WERI-Rb-1 (cell line): ENCODE measurements around the gene RPL15.

Experiments
- DNase-seq: peaks from one replicate; pipeline ENCODE4 v3.0.0-alpha.2; 2020
- H3K27ac ChIP-seq: fragments of 250-450 bp; sonication (Bioruptor Pico); 2 replicates; pipeline ENCODE4 v1.5.1; 2020; ENCODE audit warnings: mild to moderate bottlenecking, moderate library complexity
- H3K27me3 ChIP-seq: fragments of 250-450 bp; sonication (Bioruptor Pico); 2 replicates; pipeline ENCODE4 v1.5.1; 2021; ENCODE audit warnings: mild to moderate bottlenecking, low read depth, moderate library complexity; ENCODE audit not compliant: insufficient read depth, severe bottlenecking
- H3K36me3 ChIP-seq: fragments of 250-450 bp; sonication (Bioruptor Pico); 2 replicates; pipeline ENCODE4 v1.5.1; 2020; ENCODE audit warnings: mild to moderate bottlenecking, moderate library complexity
- H3K4me3 ChIP-seq: 2 replicates; pipeline ENCODE4 v1.5.1; 2011; ENCODE audit warnings: low read depth, mild to moderate bottlenecking, control low read depth, low read length
- H3K9me3 ChIP-seq: fragments of 250-450 bp; sonication (Bioruptor Pico); 2 replicates; pipeline ENCODE4 v1.5.1; 2021; ENCODE audit warnings: mild to moderate bottlenecking, moderate library complexity; ENCODE audit not compliant: severe bottlenecking
- TF ChIP-seq, protein P1 (sequence below): IDR thresholded peaks from 2 replicates; pipeline ENCODE4 v1.5.1; 2011; ENCODE audit warnings: low read depth, mild to moderate bottlenecking, control low read depth, inconsistent platforms, low read length

The RPL15 gene

DNA sequence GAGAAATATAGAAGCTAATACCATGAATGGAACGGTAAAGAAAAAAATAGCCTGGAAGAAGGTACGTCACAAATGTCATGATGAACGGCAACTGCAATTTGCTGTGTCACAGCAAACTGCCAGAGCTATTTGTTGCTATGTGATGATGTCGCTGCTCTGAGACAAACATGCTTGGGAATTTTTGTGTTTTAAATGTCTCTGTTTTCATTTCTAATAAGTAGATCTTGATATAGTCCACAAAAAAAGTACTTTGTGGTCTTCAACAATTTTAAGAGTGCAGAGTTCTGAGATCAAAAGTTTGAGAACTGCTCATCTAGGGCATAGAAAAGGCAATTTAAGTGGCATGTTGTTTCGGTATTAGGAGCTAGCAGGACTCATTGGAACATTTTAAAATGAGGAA lies 23.8 kb downstream of the RPL15 start:
- H3K36me3 ChIP-seq: no peaks in the 10 kb centered on the region
- H3K9me3 ChIP-seq: no peaks in the 10 kb centered on the region
- H3K4me3 ChIP-seq: no peak overlapping the region
- H3K27me3 ChIP-seq: no peaks in the 10 kb centered on the region
- no peak for DNase-seq
- TF ChIP-seq, protein P1, sequence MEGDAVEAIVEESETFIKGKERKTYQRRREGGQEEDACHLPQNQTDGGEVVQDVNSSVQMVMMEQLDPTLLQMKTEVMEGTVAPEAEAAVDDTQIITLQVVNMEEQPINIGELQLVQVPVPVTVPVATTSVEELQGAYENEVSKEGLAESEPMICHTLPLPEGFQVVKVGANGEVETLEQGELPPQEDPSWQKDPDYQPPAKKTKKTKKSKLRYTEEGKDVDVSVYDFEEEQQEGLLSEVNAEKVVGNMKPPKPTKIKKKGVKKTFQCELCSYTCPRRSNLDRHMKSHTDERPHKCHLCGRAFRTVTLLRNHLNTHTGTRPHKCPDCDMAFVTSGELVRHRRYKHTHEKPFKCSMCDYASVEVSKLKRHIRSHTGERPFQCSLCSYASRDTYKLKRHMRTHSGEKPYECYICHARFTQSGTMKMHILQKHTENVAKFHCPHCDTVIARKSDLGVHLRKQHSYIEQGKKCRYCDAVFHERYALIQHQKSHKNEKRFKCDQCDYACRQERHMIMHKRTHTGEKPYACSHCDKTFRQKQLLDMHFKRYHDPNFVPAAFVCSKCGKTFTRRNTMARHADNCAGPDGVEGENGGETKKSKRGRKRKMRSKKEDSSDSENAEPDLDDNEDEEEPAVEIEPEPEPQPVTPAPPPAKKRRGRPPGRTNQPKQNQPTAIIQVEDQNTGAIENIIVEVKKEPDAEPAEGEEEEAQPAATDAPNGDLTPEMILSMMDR: no peak
- no peak overlapping the region for H3K27ac ChIP-seq

DNA sequence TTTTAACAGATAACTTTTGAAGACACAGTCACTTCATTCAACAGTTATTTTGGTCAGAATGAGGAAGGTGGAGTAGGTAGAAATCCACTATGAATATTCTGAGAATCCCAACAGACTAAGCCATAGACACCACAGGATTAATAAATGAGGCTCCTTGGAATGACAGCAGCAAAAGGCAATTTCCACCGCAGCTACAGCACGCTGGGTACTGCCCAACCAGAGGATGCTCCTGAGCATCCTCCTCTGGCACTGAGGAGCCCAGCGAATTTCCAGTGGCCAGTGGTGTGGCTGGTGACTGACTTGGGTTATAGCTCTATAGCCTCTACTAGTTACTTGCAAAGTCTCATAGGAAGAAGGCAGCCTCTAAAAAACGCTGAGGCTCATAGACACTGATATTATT lies 24.5 kb downstream of the RPL15 start:
- peaks cover 4% of the 10 kb centered on the region; the same call in 1 of the 2 replicates for H3K36me3 ChIP-seq
- TF ChIP-seq, protein P1: no peak
- H3K27me3 ChIP-seq: no peaks in the 10 kb centered on the region
- no peaks in the 10 kb centered on the region for H3K9me3 ChIP-seq
- H3K4me3 ChIP-seq: no peak overlapping the region
- no peak overlapping the region for H3K27ac ChIP-seq
- DNase-seq: no peak

DNA sequence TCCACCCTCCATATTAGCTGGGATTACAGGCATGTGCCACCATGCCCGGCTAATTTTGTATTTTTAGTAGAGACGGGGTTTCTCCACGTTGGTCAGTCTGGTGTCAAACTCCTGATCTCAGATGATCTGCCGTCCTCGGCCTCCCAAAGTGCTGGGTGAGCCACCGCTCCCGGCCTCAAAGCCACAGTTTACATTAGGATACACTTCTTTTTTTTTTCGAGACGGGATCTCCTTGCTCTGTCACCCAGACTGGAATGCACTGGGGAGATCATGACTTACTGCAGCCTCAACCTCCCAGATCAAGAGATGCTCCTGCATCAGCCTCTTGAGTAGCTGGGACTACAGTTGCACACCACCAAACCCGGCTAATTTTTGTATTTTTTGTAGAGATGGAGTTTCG lies 25.6 kb downstream of the RPL15 start:
- Histone ChIP-seq H3K36me3 (peaks cover 7% of the 10 kb centered on the region; the same call in 1 of the 2 replicates), H3K9me3 (no peaks in the 10 kb centered on the region), H3K27me3 (no peaks in the 10 kb centered on the region), H3K27ac (no peak overlapping the region), H3K4me3 (no peak overlapping the region)
- TF ChIP-seq, protein P1: no peak
- DNase-seq: no peak

DNA sequence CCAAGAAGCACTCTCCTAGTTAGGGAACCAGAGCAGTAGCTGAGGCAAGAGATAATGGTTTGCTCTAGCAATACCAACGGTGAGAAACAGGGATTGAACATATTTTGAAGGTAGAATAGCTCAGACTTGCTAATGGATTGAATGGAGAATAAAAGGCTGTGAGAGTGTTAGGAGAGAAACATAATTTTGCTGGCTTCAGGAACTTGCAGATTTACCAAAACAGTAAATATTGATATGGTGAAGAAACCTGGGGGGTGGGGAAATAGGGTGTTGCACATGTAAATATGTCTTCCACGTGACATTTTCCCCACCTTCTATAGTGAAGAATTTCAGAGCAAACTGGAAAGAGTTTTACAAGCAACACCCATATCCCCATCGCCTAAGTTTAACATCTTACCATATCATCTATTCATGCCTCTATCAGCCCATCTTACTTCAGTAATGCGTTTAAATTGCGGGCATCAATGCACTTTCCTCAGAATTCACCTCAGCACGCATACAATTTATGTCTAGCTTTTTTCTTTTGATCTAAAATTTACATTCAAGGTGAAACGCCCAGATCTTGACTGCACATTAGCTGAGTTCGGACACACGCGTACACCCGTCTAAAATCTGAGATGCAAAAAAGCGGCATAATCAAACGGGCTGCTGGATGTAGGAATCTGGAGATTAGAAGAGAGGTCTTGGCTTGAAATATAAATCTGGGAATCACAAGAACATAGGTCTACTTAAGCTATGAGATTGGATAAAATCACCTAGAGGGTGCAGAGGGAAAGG lies 27.3 kb downstream of the RPL15 start:
- peaks cover 10% of the 10 kb centered on the region for H3K36me3 ChIP-seq
- no peak for DNase-seq
- H3K27ac ChIP-seq: peak overlapping the region; percentile 96
- H3K4me3 ChIP-seq: peak overlapping the region; percentile 84
- TF ChIP-seq, protein P1: no peak
- no peaks in the 10 kb centered on the region for H3K9me3 ChIP-seq
- no peaks in the 10 kb centered on the region for H3K27me3 ChIP-seq

DNA sequence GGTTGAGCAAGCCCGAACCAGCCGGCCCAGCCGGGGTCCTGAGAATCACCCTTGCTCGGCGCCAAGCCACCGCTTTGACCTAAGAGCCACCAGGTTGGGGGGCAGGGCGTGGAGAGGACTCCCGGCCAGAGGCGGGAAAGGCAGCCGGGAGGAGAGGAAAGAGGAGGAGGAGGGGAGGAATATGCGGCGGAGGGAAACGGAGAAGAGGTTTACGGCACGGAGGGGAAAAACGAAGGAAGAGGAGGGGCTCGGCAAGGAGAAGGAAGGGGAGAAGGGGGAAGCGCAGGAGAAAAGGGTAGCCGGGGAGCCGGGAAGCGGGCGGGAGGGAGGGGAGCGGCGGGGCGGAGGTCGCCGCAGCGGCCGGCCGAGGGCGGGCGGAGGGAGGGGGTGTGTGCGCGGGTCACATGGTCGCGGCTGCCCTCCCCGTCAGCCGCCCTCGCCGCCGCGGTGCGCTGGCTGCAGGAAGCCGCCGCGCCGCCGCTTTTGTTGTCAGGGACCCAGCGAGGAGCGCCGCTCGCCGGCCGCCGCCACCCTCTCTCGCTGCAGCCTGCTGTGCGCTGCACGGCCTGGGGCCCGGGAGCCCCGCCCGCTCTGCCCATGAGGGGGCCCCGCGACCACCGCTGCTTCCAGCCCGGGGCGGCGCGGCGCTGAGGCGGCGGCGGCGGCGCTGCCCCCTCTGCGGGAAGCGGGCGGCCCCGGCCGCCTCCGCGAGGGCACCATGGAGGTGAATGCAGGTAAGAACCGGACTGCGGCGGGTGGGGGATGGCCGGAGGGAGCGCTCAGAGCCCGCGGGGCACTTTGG lies 28.1 kb downstream of the RPL15 start, which contains the start of gene NR1D2:
NR1D2 (plus strand) TSS at position 426 of the 802 bp plus-strand sequence; CDS start at position 719, 293 bp downstream.
- Histone ChIP-seq H3K9me3 (no peaks in the 10 kb centered on the region), H3K36me3 (peaks cover 10% of the 10 kb centered on the region), H3K4me3 (peak within 1 kb of the TSS; percentile 84), H3K27ac (peak within 1 kb of the TSS; percentile 96), H3K27me3 (no peaks in the 10 kb centered on the region)
- peak; percentile 88 for DNase-seq
- TF ChIP-seq, protein P1: no peak
